Stomach (tissue), 4 donors: ENCODE measurements around the gene ZNF543.

Experiments used
- CTCF ChIP-seq, 7 experiments: fragments of 450-650 bp in 4 of 7; fragments of 200-600 bp in 3 of 7; sonication (generic) in 3 of 7; IDR thresholded peaks; one replicate each; pipeline ENCODE4 v1.5.1; 2016 to 2019; ENCODE audit warnings: antibody characterized with exemption in 7 of 7, control low read depth in 2 of 7, mild to moderate bottlenecking in 1 of 7
- EP300 ChIP-seq: sonication (generic); formaldehyde crosslinking; IDR thresholded peaks from one replicate; pipeline ENCODE4 v1.6.1; 2017; ENCODE audit warnings: antibody characterized with exemption
- POLR2A ChIP-seq, 4 donors: fragments of 450-650 bp; IDR thresholded peaks; one replicate each; pipeline ENCODE4 v1.6.1; 2016; ENCODE audit warnings: antibody characterized with exemption in 4 of 4, control low read depth in 2 of 4, mild to moderate bottlenecking in 1 of 4, moderate library complexity in 1 of 4
- POLR2AphosphoS5 ChIP-seq, 3 donors: sonication (generic); formaldehyde crosslinking; IDR thresholded peaks; one replicate each; pipeline ENCODE4 v1.6.1; 2016; ENCODE audit warnings: antibody characterized with exemption in 3 of 3

- TF ChIP-seq CTCF (IDR thresholded peaks at IDR 0.05) (no peak), EP300 (no peak), POLR2AphosphoS5 (IDR thresholded peaks at IDR 0.05) (no peak), POLR2A (IDR thresholded peaks at IDR 0.05) (no peak)
Measured at GRCh38 chr19:57357406-57357805, 37.1 kb downstream of the ZNF543 start.
